Measurements from ENCODE around the gene KIAA1671.
"Not testable (repeated sequence)": the region's sequence is repeated elsewhere in the genome, so short reads cannot be mapped to it uniquely, and the experiment has no call there.

Gene KIAA1671

DNA sequence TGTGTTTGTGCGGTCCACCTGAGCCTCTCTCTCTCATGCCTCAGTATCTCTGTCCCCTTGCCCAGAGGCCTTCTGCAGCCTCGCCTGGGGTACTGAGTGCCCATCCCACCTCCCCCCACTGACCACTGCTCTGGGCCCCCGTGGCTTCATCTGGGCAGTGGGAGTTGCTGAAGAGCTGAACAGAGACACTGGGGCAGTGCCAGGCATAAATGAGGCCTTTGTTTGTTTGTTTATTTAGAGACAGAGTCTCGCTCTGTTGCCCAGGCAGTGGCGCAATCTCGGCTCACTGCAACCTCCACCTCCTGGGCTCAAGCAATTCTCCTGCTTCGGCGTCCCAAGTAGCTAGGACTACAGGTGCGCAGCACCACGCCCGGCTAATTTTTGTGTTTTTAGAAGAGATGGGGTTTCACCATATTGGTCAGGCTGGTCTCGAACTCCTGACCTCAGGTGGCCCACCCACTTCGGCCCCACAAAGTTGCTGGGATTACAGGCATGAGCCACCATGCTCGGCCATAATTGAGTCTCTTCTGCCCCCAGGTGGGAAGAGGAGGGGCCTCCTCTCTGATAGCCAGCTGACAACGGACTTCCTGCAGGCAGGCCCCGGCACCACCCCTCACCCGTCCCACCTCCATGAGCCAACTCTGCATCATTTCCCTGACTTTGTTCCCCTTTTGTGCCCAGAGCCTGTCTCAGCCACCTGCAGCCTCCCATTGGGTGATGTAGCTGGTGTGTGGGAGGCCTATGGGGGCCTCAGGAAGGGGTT is 256.4 kb downstream of the KIAA1671 start:
- peak in 1 of 2 experiments; percentile 22 for DNase-seq (ENCODE audit: low spot score in 2 of 2)
- no peaks in the 10 kb centered on the region for H3K27me3 ChIP-seq (ENCODE audit: low read depth)
- H3K4me3 ChIP-seq = no peak overlapping the region
- no peaks in the 10 kb centered on the region for H3K36me3 ChIP-seq (replicated peaks)
- H3K4me1 ChIP-seq = no peaks in the 10 kb centered on the region
- in situ Hi-C loops (cut with MboI; ENCODE audit: low sequenced_read_pairs) = no loop called here
- no peaks in the 10 kb centered on the region for H3K9me3 ChIP-seq

DNA sequence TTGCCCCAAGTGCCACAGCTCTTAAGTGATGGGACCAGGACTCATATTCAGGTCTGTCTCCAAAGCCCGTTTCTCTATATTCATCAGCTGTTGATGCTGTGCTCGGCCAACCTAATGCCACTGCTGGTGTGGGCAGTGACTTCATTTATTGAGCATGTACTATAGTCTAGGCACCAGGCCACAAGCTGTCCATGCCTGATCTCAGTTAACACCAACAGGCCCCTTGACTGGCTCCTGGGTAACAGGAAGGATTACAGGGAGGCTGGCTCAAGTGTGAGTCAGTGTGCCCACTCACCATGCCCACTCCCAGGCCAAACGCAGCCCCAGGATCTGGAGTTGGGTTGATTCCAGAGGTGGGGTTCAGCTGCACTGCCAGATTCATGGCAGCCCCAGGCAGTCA is 258.3 kb downstream of the KIAA1671 start:
- Histone ChIP-seq H3K9me3 (no peaks in the 10 kb centered on the region), H3K4me3 (no peak overlapping the region), H3K27me3 (ENCODE audit: low read depth) (peaks cover 4% of the 10 kb centered on the region), H3K36me3 (replicated peaks) (no peaks in the 10 kb centered on the region), H3K4me1 (no peaks in the 10 kb centered on the region)
- in situ Hi-C loops (cut with MboI; ENCODE audit: low sequenced_read_pairs) = no loop called here
- no peak for DNase-seq (ENCODE audit: low spot score in 2 of 2)

DNA sequence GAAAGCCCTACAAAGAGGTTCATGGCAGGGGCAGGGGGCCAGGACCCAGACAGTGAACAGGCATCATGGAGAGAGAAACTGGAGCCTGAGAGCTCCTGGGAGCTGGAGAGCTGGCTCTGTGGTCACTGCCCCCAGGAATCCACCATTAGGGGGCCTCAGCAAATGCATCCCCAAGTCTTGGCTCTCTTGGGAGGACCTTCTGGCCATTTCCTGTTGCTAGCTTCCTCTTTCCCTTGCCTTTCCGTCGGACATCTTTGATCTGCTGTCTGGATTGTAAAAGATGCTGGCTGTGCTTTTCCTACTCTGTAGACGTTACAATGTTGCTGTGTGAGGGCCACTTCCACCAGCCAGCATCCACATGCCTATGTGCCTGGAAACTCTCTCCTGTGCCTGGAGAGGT is 259.8 kb downstream of the KIAA1671 start:
- no peak for DNase-seq (ENCODE audit: low spot score in 2 of 2)
- in situ Hi-C loops (cut with MboI; ENCODE audit: low sequenced_read_pairs) = no loop called here
- Histone ChIP-seq H3K4me3 (no peak overlapping the region), H3K4me1 (no peaks in the 10 kb centered on the region), H3K9me3 (no peaks in the 10 kb centered on the region), H3K36me3 (replicated peaks) (no peaks in the 10 kb centered on the region), H3K27me3 (ENCODE audit: low read depth) (peaks cover 18% of the 10 kb centered on the region)

DNA sequence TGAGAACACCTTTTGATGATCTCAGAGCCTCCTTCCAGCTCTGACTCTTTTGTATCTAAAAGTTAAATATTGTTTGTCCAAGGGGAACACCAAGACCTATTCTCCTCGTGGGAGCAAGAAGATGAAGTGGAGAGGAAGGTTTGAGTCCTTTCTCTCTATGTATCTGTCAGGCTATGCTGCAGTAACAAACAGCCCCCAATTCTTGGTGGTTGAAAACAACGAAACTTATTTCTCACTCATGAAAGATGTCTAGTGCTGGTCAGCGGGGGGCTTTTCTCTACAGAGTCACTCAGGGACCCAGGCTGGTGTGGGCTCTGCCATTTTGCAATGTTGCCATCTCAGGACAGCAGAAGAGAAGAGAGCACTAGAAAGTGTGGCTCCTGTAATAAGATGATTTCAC is 260.7 kb downstream of the KIAA1671 start:
- H3K4me3 ChIP-seq = no peak overlapping the region
- no peaks in the 10 kb centered on the region for H3K36me3 ChIP-seq (replicated peaks)
- H3K9me3 ChIP-seq = no peaks in the 10 kb centered on the region
- no peaks in the 10 kb centered on the region for H3K4me1 ChIP-seq
- in situ Hi-C loops (cut with MboI; ENCODE audit: low sequenced_read_pairs) = no loop called here
- no peak for DNase-seq (ENCODE audit: low spot score in 2 of 2)
- peaks cover 18% of the 10 kb centered on the region for H3K27me3 ChIP-seq (ENCODE audit: low read depth)

DNA sequence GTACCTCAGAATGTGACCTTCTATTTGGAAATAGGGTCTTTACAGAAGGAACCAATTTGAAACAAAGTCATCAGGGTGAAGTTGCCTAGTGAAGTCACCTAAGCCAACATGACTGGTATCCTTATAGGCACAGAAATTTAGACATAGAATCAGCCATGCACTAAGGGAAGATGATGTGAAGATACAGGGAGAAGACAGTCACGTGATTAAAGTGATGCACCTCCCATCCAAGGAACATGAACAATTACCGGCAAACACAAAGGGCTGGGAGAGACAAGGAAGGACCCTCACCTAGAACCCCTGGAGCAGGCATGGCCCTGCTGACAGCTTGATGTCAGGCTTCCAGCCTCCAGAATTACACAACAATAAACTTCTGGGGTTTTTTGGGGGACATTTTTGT is 263.7 kb downstream of the KIAA1671 start:
- in situ Hi-C loops (cut with MboI; ENCODE audit: low sequenced_read_pairs) = no loop called here
- H3K36me3 ChIP-seq (replicated peaks) = no peaks in the 10 kb centered on the region
- no peak overlapping the region for H3K4me3 ChIP-seq
- H3K4me1 ChIP-seq = no peaks in the 10 kb centered on the region
- no peak for DNase-seq (ENCODE audit: low spot score in 2 of 2)
- H3K9me3 ChIP-seq = no peaks in the 10 kb centered on the region
- H3K27me3 ChIP-seq (ENCODE audit: low read depth) = peaks cover 36% of the 10 kb centered on the region

DNA sequence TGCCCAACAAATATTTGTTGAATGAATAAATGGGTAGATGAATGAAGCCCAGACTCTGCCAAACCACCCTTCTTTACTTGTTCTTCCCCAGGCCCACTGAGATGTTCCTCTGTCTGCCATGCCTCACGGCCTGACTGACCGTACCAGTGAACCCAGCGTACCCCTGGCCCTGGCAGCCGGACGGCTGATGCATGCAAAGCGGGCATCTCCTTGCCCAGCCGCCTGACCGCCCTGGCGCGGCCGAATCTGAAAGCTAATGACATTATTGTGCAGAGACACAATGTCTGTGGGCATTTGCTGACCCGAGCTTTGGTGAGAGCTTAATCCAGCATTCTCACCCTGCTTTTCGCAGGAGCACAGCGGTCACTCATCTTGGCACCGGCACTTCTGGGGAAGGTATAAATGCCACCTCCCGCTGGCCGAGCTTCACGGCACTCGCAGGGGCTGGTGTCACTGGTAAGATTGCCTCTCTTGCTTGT is 266.7 kb downstream of the KIAA1671 start, which contains the start of gene CRYBB2:
Gene CRYBB2 (plus strand): TSS at position 429 of the 479 bp plus-strand sequence. CDS start 1,791 bp downstream, outside the sequence.
- in situ Hi-C loops (cut with MboI; ENCODE audit: low sequenced_read_pairs) = no loop called here
- Histone ChIP-seq H3K36me3 (replicated peaks) (no peaks in the 10 kb centered on the region), H3K4me3 (no peak within 1 kb of the TSS), H3K9me3 (no peaks in the 10 kb centered on the region), H3K4me1 (no peaks in the 10 kb centered on the region), H3K27me3 (ENCODE audit: low read depth) (peaks cover 41% of the 10 kb centered on the region)
- no peak for DNase-seq (ENCODE audit: low spot score in 2 of 2)

DNA sequence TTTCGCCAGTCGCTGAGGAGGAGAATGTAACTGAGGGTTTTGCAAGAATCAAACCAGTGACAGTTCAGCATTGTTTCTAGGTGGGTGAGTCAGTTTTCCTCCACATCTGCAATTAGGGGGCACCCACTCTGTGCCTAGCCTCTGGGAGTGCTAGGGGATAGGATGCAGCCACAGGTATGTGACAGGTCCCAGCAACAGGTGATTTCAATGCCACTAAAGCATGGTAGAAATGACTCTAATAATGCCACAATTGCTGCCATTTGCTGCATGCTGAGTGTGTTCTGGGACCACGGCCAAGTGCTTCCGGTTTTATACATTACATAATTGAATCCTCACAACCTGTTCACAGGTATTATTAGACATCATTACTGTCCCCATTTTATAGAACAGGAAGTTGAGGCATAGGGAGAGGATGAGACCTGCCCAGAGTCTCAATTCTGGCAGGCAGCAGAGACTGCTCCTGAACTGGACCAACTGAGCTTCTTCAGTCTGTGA is 267.5 kb downstream of the KIAA1671 start:
- Histone ChIP-seq H3K36me3 (replicated peaks) (no peaks in the 10 kb centered on the region), H3K27me3 (ENCODE audit: low read depth) (peaks cover 46% of the 10 kb centered on the region), H3K9me3 (no peaks in the 10 kb centered on the region), H3K4me3 (no peak overlapping the region), H3K4me1 (no peaks in the 10 kb centered on the region)
- DNase-seq (ENCODE audit: low spot score in 2 of 2) = no peak
- in situ Hi-C loops (cut with MboI; ENCODE audit: low sequenced_read_pairs) = no loop called here

DNA sequence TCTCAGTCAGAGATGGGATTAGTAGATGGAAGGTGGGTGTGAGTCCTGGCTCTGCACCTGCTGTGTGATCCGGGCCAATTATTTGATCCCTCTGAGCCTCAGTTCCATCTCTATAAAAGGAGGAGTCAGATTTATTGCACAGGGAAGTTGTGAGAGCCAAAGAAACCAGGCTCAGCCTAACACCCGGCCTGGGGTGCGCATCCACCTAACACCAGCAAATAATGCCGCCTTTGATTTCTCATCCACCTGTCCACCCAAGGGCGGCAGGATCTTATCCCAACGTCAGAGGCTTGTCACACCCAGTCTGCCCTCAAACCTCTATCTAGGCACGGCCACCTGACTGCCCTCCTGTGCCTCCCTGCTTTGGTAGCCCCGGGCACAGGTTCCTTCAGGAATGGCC is 269.3 kb downstream of the KIAA1671 start:
- Histone ChIP-seq H3K36me3 (replicated peaks) (no peaks in the 10 kb centered on the region), H3K27me3 (ENCODE audit: low read depth) (peaks cover 35% of the 10 kb centered on the region), H3K4me3 (no peak overlapping the region), H3K9me3 (no peaks in the 10 kb centered on the region), H3K4me1 (no peaks in the 10 kb centered on the region)
- in situ Hi-C loops (cut with MboI; ENCODE audit: low sequenced_read_pairs) = no loop called here
- DNase-seq (ENCODE audit: low spot score in 2 of 2) = no peak

DNA sequence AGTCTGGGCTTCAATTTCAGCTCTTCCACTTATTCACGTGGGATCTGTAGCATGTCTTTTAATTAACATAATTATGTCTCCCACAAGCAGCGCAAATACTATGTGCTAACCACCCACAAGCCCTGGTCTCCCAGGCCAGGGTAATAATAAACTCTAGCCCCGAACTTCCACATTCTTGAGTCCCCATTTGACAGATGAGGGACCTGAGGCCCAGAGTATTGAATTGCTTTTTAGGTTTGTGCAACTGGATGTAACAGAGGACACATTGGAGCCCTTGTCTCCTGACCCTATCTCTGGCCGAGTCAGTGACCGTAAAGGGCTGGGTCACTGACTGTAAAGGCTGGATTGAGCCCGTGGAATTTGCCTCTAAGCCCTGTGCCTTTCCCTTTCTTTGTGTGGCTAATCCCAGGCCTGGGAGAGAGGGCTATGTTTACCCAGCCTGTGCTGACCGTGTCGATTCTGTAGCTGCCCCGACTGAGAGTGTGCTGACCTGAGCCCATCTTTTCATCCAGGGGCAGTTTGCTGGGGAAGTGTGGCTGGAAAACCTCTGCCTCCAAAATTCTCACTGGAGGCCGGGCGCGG is 270.8 kb downstream of the KIAA1671 start:
- Histone ChIP-seq H3K4me1 (no peaks in the 10 kb centered on the region), H3K9me3 (no peaks in the 10 kb centered on the region), H3K36me3 (replicated peaks) (no peaks in the 10 kb centered on the region), H3K4me3 (no peak overlapping the region), H3K27me3 (ENCODE audit: low read depth) (peaks cover 31% of the 10 kb centered on the region)
- in situ Hi-C loops (cut with MboI; ENCODE audit: low sequenced_read_pairs) = no loop called here
- no peak for DNase-seq (ENCODE audit: low spot score in 2 of 2)

DNA sequence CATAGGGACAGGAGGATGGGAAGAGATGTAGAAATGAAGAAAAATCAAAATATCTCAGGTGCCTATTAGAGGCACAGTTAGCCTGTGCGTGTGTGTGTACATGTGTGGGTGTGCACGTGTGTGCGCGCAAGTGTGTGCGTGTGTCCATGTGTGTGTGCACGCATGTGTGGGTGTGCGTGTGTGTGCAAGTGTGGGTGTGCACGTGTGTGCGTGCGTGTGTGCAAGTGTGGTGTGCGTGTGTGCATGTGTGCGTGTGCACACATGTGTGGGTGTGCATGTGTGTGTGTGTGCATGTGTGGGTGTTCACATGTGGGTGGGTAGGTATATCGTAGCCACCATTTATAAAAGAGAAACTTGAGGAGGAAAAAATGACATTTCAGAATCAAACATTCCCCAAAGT is 276.3 kb downstream of the KIAA1671 start:
- H3K4me1 ChIP-seq = no peaks in the 10 kb centered on the region
- H3K9me3 ChIP-seq = no peaks in the 10 kb centered on the region
- H3K27me3 ChIP-seq (ENCODE audit: low read depth) = peaks cover 8% of the 10 kb centered on the region
- no peaks in the 10 kb centered on the region for H3K36me3 ChIP-seq (replicated peaks)
- in situ Hi-C loops (cut with MboI; ENCODE audit: low sequenced_read_pairs) = loop anchor here (25.0 kb wide), 1 partner anchor 533 kb away; no protein-coding TSS in a partner anchor
- H3K4me3 ChIP-seq = no peak overlapping the region
- DNase-seq (ENCODE audit: low spot score in 2 of 2) = no peak

DNA sequence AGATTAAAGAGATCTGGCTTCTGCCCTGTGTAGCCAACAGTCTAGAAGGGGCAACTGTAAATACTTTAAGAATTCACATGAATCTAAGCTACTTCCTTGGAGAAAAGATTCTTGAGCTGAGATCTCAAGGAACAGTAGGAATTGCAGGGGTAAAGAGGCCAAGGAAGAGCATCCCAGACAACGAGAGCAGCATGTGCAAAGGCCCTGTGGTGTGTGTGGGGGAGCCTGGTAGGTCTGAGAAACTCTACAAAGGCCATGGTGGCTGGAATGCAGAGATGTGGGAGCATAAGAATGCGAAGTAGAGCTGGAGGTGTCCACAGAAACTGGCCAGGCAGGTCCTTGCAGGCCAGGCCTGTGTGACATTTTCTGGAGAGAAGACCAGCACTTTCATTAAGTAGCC is 278.2 kb downstream of the KIAA1671 start:
- in situ Hi-C loops (cut with MboI; ENCODE audit: low sequenced_read_pairs) = loop anchor here (25.0 kb wide), 1 partner anchor 532 kb away; no protein-coding TSS in a partner anchor
- not testable (repeated sequence) for DNase-seq (ENCODE audit: low spot score in 2 of 2); H3K4me3 ChIP-seq; H3K27me3 ChIP-seq (ENCODE audit: low read depth); H3K4me1 ChIP-seq; H3K36me3 ChIP-seq (replicated peaks); H3K9me3 ChIP-seq

DNA sequence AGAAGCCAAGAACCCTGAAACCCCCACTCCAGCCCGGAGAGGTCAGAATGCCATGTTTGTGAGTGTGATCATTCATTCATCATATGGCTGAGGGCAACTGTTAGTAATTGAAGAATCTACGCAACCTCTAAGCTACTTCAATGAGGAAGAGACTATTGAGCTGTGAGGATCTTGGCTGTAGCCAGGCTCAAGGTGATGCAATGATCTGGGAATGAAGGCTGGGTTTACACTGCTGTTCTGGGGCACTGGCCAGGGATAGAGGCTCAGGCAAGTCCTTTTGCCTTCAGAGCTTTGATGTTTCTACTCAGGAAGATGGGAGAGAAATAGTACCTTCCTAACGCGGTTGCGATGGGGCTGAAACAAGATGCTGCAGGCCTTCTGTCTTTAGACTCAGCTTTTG is 279.8 kb downstream of the KIAA1671 start:
- no peak for DNase-seq (ENCODE audit: low spot score in 2 of 2)
- in situ Hi-C loops (cut with MboI; ENCODE audit: low sequenced_read_pairs) = loop anchor here (25.0 kb wide), 1 partner anchor 530 kb away; no protein-coding TSS in a partner anchor
- Histone ChIP-seq H3K4me1 (no peaks in the 10 kb centered on the region), H3K4me3 (no peak overlapping the region), H3K36me3 (replicated peaks) (no peaks in the 10 kb centered on the region), H3K9me3 (no peaks in the 10 kb centered on the region), H3K27me3 (ENCODE audit: low read depth) (no peaks in the 10 kb centered on the region)

DNA sequence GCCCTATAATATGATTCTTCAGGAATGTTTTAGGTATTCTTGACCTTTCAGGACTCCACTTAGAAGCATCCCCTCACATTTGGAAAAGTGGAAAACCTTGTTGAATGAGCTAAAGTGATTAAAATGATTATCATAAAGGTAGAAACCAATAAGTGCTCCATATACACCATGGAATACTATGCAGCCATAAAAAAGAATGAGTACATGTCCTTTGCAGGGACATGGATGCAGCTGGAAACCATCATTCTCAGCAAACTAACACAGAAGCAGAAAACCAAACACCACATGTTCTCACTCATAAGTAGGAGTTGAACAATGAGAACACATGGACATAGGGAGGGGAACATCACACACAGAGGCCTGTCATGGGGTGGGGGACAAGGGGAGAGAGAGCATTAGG is 281.2 kb downstream of the KIAA1671 start:
- in situ Hi-C loops (cut with MboI; ENCODE audit: low sequenced_read_pairs) = loop anchor here (25.0 kb wide), 1 partner anchor 529 kb away; no protein-coding TSS in a partner anchor
- H3K36me3 ChIP-seq (replicated peaks); H3K27me3 ChIP-seq (ENCODE audit: low read depth); DNase-seq (ENCODE audit: low spot score in 2 of 2); H3K9me3 ChIP-seq; H3K4me1 ChIP-seq; H3K4me3 ChIP-seq: not testable (repeated sequence)

Measured in HAP-1 (cell line).